ENCODE results near the gene EIF4A2. TPM values are rescaled to one million over a fixed set of nuclear protein-coding genes. Genes with fewer than 3 reads are reported as not detected.
"Not testable (repeated sequence)": the region's sequence is repeated elsewhere in the genome, so short reads cannot be mapped to it uniquely, and the experiment has no call there.

Gene EIF4A2
- total RNA-seq, 1 donor from 2014 or later = 574 TPM

GRCh38 chr3:186807231-186807630 lies 23.9 kb downstream of the EIF4A2 start:
- no peak for ATAC-seq (ENCODE audit: low read depth)
- no peaks in the 10 kb centered on the region for H3K27me3 Mint-ChIP-seq
- H3K4me3 Mint-ChIP-seq = peak overlapping the region; percentile 96
- TF ChIP-seq CTCF (IDR thresholded peaks at IDR 0.05) = no peak
- DNase-seq = no peak
- intact Hi-C loops (cut with micrococcal nuclease) = loop anchor here (10.0 kb wide), 1 partner anchor 462 kb away; no protein-coding TSS in a partner anchor
- H3K27ac Mint-ChIP-seq = peak overlapping the region; percentile 91
- ChIA-PET CTCF (interaction anchor here (0.8 kb wide), 1 partner anchor 14 kb away, joined by 3 read pairs; no protein-coding TSS in a partner anchor), POLR2A (interaction anchor here (0.7 to 6.3 kb wide), 6 partner anchors 15 to 589 kb away, joined by 3 to 93 read pairs (median 4); partner anchors contain the start of gene EIF4A2)
- no peaks in the 10 kb centered on the region for H3K9me3 Mint-ChIP-seq
- H3K36me3 Mint-ChIP-seq (ENCODE audit: low read depth) = peaks cover 15% of the 10 kb centered on the region
- peaks cover 17% of the 10 kb centered on the region for H3K4me1 Mint-ChIP-seq

- Mint-ChIP-seq H3K4me3 (no peak overlapping the region), H3K36me3 (ENCODE audit: low read depth) (peaks cover 4% of the 10 kb centered on the region), H3K4me1 (peaks cover 11% of the 10 kb centered on the region), H3K27ac (no peak overlapping the region), H3K9me3 (no peaks in the 10 kb centered on the region), H3K27me3 (no peaks in the 10 kb centered on the region)
- no peak for TF ChIP-seq CTCF (IDR thresholded peaks at IDR 0.05)
- intact Hi-C loops (cut with micrococcal nuclease) = no loop called here
- no peak for DNase-seq
- ChIA-PET CTCF (no interaction called here), POLR2A (interaction anchor here (0.7 to 6.3 kb wide), 2 partner anchors 11 to 26 kb away, joined by 3 to 93 read pairs; partner anchors contain the start of gene EIF4A2)
- ATAC-seq (ENCODE audit: low read depth) = no peak
These were observed 27.1 kb downstream of the EIF4A2 start for GRCh38 chr3:186810336-186810996.

GRCh38 chr3:186811313-186811712 lies 27.9 kb downstream of the EIF4A2 start:
- H3K9me3 Mint-ChIP-seq; DNase-seq; ATAC-seq (ENCODE audit: low read depth); CTCF ChIA-PET; H3K36me3 Mint-ChIP-seq (ENCODE audit: low read depth); H3K27me3 Mint-ChIP-seq; POLR2A ChIA-PET; H3K4me3 Mint-ChIP-seq; H3K4me1 Mint-ChIP-seq; H3K27ac Mint-ChIP-seq; intact Hi-C loops (cut with micrococcal nuclease): not testable (repeated sequence)

- Mint-ChIP-seq H3K9me3 (no peaks in the 10 kb centered on the region), H3K4me1 (no peaks in the 10 kb centered on the region), H3K4me3 (no peak overlapping the region), H3K36me3 (ENCODE audit: low read depth) (no peaks in the 10 kb centered on the region), H3K27me3 (no peaks in the 10 kb centered on the region), H3K27ac (no peak overlapping the region)
- POLR2A ChIA-PET = interaction anchor here (0.7 kb wide), 2 partner anchors 31 to 197 kb away, joined by 4 to 7 read pairs; no protein-coding TSS in a partner anchor
- CTCF ChIA-PET = interaction anchor here (0.6 kb wide), 1 partner anchor 128 kb away, joined by 5 read pairs; no protein-coding TSS in a partner anchor
- DNase-seq = no peak
- no peak for ATAC-seq (ENCODE audit: low read depth)
- TF ChIP-seq CTCF (IDR thresholded peaks at IDR 0.05) = no peak
- intact Hi-C loops (cut with micrococcal nuclease) = no loop called here
These were observed 30.7 kb downstream of the EIF4A2 start for GRCh38 chr3:186814100-186814499.

- H3K36me3 Mint-ChIP-seq (ENCODE audit: low read depth) = no peaks in the 10 kb centered on the region
- intact Hi-C loops (cut with micrococcal nuclease) = no loop called here
- no peaks in the 10 kb centered on the region for H3K27me3 Mint-ChIP-seq
- POLR2A ChIA-PET = no interaction called here
- no peak for ATAC-seq (ENCODE audit: low read depth)
- CTCF ChIA-PET = no interaction called here
- no peak for DNase-seq
- H3K4me1 Mint-ChIP-seq = no peaks in the 10 kb centered on the region
- H3K9me3 Mint-ChIP-seq = no peaks in the 10 kb centered on the region
- TF ChIP-seq CTCF (IDR thresholded peaks at IDR 0.05) = no peak
- no peak overlapping the region for H3K27ac Mint-ChIP-seq
- no peak overlapping the region for H3K4me3 Mint-ChIP-seq
These were observed 32.1 kb downstream of the EIF4A2 start for GRCh38 chr3:186815435-186815834.
